Measurements from ENCODE around the gene NELL2. TPM values are rescaled to one million over a fixed set of nuclear protein-coding genes. Genes with fewer than 3 reads are reported as not detected.

NELL2 gene
- total RNA-seq, 8 experiments from 2014 or later = 5.1 to 148 (median 66.5) TPM

DNA sequence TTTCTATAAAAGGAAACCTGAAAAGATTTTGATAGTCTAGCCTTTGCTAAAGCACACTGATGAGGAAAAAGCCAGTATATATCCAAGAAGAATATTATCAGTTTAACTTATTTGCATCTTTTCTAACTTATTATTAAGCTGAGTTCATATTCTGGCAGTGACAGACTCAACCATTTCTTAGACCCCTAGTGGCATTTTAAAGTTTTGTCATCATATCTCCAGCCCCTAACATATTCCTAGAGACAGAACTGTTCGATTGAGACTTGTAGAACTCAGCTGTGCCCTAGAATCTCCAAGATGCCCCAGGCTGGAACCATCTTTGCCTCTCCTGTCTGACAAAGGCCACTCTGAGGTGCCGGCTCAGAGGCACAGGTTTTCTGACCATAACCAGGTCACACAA lies 365.6 kb downstream of the NELL2 start:
- in situ Hi-C loops (cut with MboI; ENCODE audit: low pct_unique_long_range_greater_than_20kb in 2 of 9, low sequenced_read_pairs in 9 of 9, unreplicated experiment in 9 of 9) = no loop called here
- WGBS, 10 experiments = 13 to 94% (median 78%) methylated on average over 1 to 2 of the region's 2 CpGs; no CpG with 5 or more reads in 2 of the 10 experiments
- peaks cover 4 to 18% of the 10 kb centered on the region in 2 donors for H3K4me1 ChIP-seq (replicated peaks in 1 of 2)
- H3K4me3 ChIP-seq = no peak overlapping the region
- ATAC-seq (replicated peaks in 6 of 8) = no peak
- no peak overlapping the region for H3K27ac ChIP-seq

DNA sequence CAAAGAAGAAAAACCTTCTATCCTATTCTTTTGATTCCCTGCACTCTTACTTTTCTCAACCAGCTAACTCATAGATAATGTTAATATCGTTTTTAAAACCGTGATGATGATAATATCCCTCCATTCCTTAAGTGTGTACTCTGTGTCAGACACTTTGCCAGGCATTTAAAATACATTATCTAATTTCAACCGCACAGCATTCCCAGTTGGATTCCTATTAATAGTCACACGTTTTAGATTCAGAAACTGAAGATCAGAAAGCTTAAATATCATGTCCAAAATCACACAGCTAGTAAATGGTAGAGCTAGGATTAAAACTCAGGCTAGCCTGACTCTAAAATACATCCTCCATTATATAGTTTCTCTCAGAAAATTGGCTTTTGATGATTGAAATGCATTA lies 366.0 kb downstream of the NELL2 start:
- no peak overlapping the region for H3K4me3 ChIP-seq
- no peak overlapping the region for H3K27ac ChIP-seq
- WGBS, 10 experiments = 10 to 100% (median 83%) methylated on average over 2 to 4 of the region's 4 CpGs; no CpG with 5 or more reads in 1 of the 10 experiments
- ATAC-seq (replicated peaks in 6 of 8) = no peak
- peaks cover 4 to 18% of the 10 kb centered on the region in 2 donors for H3K4me1 ChIP-seq (replicated peaks in 1 of 2)
- in situ Hi-C loops (cut with MboI; ENCODE audit: low pct_unique_long_range_greater_than_20kb in 2 of 9, low sequenced_read_pairs in 9 of 9, unreplicated experiment in 9 of 9) = no loop called here

DNA sequence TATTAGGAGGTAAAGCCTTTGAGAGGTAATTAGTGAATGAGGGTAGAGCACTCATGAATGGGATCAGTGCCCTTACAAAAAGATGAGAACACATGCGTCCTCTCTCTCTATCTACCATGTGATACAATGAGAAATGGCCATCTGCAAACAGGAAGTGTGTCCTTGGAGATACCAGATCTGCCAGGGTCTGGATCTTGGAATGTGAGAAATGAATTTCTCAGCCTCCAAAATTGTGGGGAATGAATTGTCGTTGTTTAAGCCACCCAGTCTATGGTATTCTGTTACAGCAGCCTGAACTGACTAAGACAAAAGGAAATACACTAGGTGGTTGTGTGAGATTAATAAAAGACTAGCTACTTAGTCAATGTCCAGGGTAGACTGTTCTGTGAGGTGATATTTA lies 366.6 kb downstream of the NELL2 start:
- no peak overlapping the region for H3K27ac ChIP-seq
- peaks cover 4 to 18% of the 10 kb centered on the region in 2 donors for H3K4me1 ChIP-seq (replicated peaks in 1 of 2)
- no peak for ATAC-seq (replicated peaks in 6 of 8)
- WGBS, 10 experiments = 0 to 100% (median 76%) methylated on average over 1 to 2 of the region's 2 CpGs; no CpG with 5 or more reads in 2 of the 10 experiments
- H3K4me3 ChIP-seq = no peak overlapping the region
- in situ Hi-C loops (cut with MboI; ENCODE audit: low pct_unique_long_range_greater_than_20kb in 2 of 9, low sequenced_read_pairs in 9 of 9, unreplicated experiment in 9 of 9) = no loop called here

DNA sequence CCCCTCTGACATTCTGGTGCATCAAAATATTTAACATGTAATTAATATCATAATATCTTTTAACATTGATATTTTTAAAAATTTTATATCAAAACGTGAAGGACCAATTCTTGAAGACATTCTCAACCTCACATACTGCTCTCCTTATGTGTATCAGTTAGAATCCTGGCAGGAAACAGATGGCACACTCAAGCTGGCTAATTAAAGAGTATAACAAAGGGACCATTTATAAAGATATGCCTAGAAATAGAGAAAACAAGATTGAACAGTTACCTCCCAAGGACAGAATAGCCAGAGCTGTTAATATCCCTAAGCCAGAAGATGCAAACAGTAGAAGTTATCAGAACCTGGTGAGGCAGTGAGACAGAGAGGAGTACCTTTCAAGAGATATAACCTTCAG lies 368.7 kb downstream of the NELL2 start:
- WGBS, 10 experiments = 0 to 83% (median 44%) methylated on average over 1 of the region's 1 CpG; no CpG with 5 or more reads in 1 of the 10 experiments
- peaks cover 4 to 18% of the 10 kb centered on the region in 2 donors for H3K4me1 ChIP-seq (replicated peaks in 1 of 2)
- in situ Hi-C loops (cut with MboI; ENCODE audit: low pct_unique_long_range_greater_than_20kb in 2 of 9, low sequenced_read_pairs in 9 of 9, unreplicated experiment in 9 of 9) = no loop called here
- H3K4me3 ChIP-seq = no peak overlapping the region
- no peak for ATAC-seq (replicated peaks in 6 of 8)
- H3K27ac ChIP-seq = no peak overlapping the region

DNA sequence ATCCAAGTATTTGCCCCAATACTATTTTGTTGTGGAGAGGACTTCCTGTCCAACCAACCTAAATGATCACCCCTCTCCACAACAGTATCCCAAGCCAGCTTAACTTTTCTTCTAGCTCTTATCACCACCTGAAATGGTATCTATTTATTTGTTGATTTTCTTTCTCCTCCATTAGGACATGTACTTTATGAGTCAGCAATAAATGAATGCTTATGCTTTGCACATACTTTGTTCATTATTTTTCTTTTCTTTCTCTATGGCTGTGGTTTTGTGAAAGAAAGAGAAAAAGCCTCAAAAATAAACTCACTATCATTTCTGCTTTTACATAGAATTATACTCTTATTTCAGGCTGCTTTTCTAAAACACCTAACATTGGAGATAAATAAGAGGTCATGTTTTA lies 371.3 kb downstream of the NELL2 start:
- Histone ChIP-seq H3K4me3 (no peak overlapping the region), H3K4me1 (replicated peaks in 1 of 2) (peaks cover 4 to 18% of the 10 kb centered on the region in 2 donors), H3K27ac (no peak overlapping the region)
- in situ Hi-C loops (cut with MboI; ENCODE audit: low pct_unique_long_range_greater_than_20kb in 2 of 9, low sequenced_read_pairs in 9 of 9, unreplicated experiment in 9 of 9) = no loop called here
- ATAC-seq (replicated peaks in 6 of 8) = no peak

DNA sequence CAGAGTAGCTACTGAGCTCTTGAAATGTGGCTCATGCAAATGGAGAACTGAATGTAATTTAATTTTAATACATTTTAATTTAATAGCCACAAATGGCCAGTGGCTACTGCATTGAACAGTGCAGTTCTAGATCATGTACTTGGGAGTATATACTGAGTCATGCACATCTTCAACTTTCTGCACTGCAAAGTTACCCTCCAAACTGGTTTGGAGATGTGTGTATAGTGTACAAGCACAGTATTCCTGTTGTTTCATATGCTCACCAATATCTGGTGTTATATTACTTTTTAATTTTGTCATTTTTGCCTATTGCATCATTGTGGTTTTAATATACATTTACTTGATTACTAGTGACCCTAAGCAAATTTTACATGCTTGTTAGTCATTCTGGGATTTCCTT lies 372.8 kb downstream of the NELL2 start:
- no peak overlapping the region for H3K27ac ChIP-seq
- peaks cover 4 to 18% of the 10 kb centered on the region in 2 donors for H3K4me1 ChIP-seq (replicated peaks in 1 of 2)
- in situ Hi-C loops (cut with MboI; ENCODE audit: low pct_unique_long_range_greater_than_20kb in 2 of 9, low sequenced_read_pairs in 9 of 9, unreplicated experiment in 9 of 9) = no loop called here
- no peak for ATAC-seq (replicated peaks in 6 of 8)
- no peak overlapping the region for H3K4me3 ChIP-seq

DNA sequence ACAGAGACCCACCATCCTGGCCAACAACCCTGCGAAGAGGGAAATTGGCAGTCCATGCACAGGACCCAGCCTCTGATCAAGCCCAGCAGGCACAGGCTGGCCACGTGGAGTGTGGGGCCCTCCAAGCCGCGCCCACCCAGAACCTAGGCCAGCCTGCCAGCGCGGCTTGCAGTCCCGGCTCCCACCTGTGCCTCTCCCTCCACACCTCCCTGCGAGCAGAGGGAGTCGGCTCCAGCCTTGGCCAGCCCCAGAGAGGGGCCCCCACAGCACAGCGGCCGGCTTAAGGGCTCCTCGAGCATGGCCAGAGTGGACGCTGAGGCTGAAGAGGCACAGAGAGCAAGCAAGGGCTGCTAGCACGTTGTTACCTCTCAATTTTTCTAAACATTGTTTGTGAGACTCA lies 373.4 kb downstream of the NELL2 start:
- Histone ChIP-seq H3K4me3 (no peak overlapping the region), H3K27ac (no peak overlapping the region), H3K4me1 (replicated peaks in 1 of 2) (peaks cover 4 to 15% of the 10 kb centered on the region in 2 donors)
- no peak for ATAC-seq (replicated peaks in 6 of 8)
- WGBS, 10 experiments = 0 to 100% (median 80%) methylated on average over 1 to 9 of the region's 14 CpGs
- in situ Hi-C loops (cut with MboI; ENCODE audit: low pct_unique_long_range_greater_than_20kb in 2 of 9, low sequenced_read_pairs in 9 of 9, unreplicated experiment in 9 of 9) = no loop called here

DNA sequence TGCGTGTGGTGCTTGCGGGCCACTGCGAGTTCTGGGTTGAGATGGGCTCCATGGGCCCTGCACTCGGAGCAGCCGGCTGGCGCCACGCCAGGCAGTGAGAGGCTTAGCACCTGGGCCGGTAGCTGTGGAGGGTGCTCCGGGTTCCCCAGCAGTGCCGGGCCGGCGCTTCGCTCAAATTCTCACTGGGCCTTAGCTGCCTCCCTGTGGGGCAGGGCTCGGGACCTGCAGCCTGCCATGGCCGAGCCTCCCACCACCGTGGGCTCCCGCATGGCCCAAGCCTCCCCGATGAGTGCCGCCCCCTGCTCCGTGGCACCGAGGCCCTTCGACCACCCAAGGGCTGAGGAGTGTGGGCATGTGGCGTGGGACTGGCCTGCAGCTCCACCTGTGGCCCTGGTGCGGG lies 375.7 kb downstream of the NELL2 start:
- in situ Hi-C loops (cut with MboI; ENCODE audit: low pct_unique_long_range_greater_than_20kb in 2 of 9, low sequenced_read_pairs in 9 of 9, unreplicated experiment in 9 of 9) = no loop called here
- Histone ChIP-seq H3K4me3 (no peak overlapping the region), H3K27ac (no peak overlapping the region), H3K4me1 (replicated peaks in 1 of 2) (no peaks in the 10 kb centered on the region)
- WGBS, 10 experiments = 50 to 100% methylated on average over 1 to 2 of the region's 24 CpGs; no CpG with 5 or more reads in 8 of the 10 experiments
- ATAC-seq (replicated peaks in 6 of 8) = no peak

DNA sequence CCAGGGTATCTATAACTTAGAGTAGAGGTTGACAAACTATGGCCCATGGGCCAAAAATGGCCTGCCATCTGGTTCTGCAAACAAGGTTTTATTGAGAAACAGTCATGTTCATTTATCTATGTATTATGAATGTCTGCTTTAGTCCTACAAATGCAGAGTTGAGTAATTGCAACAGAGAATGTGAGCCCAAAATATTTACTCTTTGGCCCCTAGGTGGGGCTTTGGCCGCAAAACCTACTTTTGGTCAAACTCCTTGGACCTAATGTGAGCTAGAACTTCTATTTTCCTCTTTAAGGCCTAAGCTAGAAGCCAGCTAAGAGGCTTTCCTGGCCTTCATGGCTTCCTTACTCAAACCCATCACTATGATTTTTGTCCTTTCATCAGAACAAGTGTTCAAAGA lies 379.1 kb downstream of the NELL2 start:
- ATAC-seq (replicated peaks in 6 of 8) = no peak
- 43 to 100% (median 100%) methylated on average over 1 of the region's 1 CpG; no CpG with 5 or more reads in 3 of the 10 experiments for WGBS, 10 experiments
- in situ Hi-C loops (cut with MboI; ENCODE audit: low pct_unique_long_range_greater_than_20kb in 2 of 9, low sequenced_read_pairs in 9 of 9, unreplicated experiment in 9 of 9) = no loop called here
- Histone ChIP-seq H3K4me3 (no peak overlapping the region), H3K27ac (no peak overlapping the region), H3K4me1 (replicated peaks in 1 of 2) (no peaks in the 10 kb centered on the region)

DNA sequence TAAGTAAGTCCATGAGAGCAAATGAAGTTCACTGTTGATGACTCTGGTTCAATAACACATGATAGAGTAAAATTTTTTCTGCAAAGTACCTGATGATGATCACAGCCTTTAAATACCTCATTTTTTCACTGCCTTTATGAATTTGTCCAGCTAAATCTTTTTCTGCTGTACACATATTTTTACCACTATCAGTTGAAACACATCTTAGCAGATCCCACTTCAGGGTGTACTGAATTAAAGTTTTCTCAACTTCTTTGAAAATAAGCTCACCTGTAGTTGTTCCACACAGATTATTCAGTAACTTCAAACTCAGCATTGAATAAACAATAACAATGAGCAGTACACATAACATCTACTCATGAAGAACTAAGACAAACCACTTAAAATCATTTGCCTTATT lies 385.9 kb downstream of the NELL2 start:
- Histone ChIP-seq H3K4me3 (no peak overlapping the region), H3K4me1 (replicated peaks in 1 of 2) (no peaks in the 10 kb centered on the region), H3K27ac (no peak overlapping the region)
- ATAC-seq (replicated peaks in 6 of 8) = no peak
- in situ Hi-C loops (cut with MboI; ENCODE audit: low pct_unique_long_range_greater_than_20kb in 2 of 9, low sequenced_read_pairs in 9 of 9, unreplicated experiment in 9 of 9) = no loop called here

DNA sequence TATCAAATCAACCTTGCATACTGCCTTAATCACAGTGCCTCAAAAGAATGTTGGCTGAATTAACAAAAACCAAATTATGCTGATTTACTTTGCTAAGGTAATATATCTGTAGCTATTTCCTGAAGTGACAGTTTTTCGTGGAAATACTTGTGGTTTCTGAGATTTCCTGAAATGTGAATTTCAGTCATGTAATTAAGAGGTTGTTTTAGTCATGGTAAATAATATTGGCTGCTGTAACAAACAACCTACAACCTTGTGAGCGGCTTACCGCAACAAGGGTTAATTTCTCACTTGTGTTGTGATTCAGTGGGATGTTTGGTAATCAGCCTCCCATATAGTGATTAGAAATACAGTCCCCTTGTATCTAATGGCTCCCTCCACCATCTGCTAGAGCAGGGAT lies 387.9 kb downstream of the NELL2 start:
- in situ Hi-C loops (cut with MboI; ENCODE audit: low pct_unique_long_range_greater_than_20kb in 2 of 9, low sequenced_read_pairs in 9 of 9, unreplicated experiment in 9 of 9) = no loop called here
- H3K27ac ChIP-seq = no peak overlapping the region
- no peak overlapping the region for H3K4me3 ChIP-seq
- no peak for ATAC-seq (replicated peaks in 6 of 8)
- WGBS, 10 experiments = 9 to 100% (median 67%) methylated on average over 1 to 3 of the region's 3 CpGs; no CpG with 5 or more reads in 1 of the 10 experiments
- no peaks in the 10 kb centered on the region for H3K4me1 ChIP-seq (replicated peaks in 1 of 2)

DNA sequence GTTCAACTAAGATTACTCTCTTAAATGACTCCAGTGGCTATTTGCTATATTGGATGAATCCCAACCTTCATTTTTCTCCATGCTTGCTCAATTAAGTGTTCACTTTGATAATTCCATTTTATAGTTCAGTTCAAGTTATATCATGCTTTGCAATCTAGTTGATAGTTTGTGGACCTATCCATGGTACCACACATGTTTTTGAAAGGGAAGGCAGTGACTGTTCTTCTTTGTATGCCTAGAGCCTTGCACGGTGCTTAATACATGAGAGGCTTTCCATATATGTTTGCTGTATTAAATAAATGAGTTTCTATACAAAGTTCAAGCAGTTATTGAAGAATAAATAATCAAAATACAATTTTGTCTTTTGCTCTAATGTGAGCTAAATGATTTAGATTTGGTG lies 391.3 kb downstream of the NELL2 start:
- 0 to 100% (median 41%) methylated on average over 1 of the region's 1 CpG; no CpG with 5 or more reads in 2 of the 10 experiments for WGBS, 10 experiments
- Histone ChIP-seq H3K4me3 (no peak overlapping the region), H3K27ac (no peak overlapping the region), H3K4me1 (replicated peaks in 1 of 2) (no peaks in the 10 kb centered on the region)
- no peak for ATAC-seq (replicated peaks in 6 of 8)
- in situ Hi-C loops (cut with MboI; ENCODE audit: low pct_unique_long_range_greater_than_20kb in 2 of 9, low sequenced_read_pairs in 9 of 9, unreplicated experiment in 9 of 9) = no loop called here

DNA sequence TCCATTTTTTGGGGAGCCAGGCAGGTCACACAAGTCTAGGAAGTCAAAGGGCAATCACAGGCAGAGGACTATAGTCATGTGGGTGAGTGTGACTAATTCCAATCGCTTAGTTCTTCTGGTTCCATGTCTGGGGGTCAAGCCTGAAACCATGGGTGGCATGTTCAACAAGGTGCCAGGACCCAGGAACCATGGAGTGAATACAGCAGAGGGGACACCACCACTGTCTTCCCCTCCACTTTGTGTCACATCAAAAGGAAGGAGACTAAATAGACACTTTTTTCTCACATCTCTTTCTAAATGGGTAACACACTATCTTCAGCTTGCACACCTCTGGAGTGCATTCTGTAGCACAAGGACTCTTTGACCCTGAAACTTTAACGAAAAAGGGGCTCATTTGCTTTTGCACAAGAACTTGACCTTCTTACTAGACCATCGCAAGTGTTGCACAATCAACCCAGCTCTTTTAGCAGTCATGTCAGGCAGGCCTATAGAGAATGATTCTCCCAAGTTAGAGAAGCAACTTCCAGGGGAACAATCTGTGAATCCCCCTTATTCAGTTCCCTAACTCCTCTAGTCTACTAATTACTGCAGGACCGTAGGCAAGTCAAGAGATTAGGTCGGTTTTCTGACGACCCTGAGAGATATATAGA lies 398.7 kb downstream of the NELL2 start:
- Histone ChIP-seq H3K27ac (no peak overlapping the region), H3K4me1 (replicated peaks in 1 of 2) (no peaks in the 10 kb centered on the region), H3K4me3 (no peak overlapping the region)
- WGBS, 10 experiments = 4 to 96% (median 74%) methylated on average over 1 to 6 of the region's 6 CpGs; no CpG with 5 or more reads in 2 of the 10 experiments
- no peak for ATAC-seq (replicated peaks in 6 of 8)
- in situ Hi-C loops (cut with MboI; ENCODE audit: low pct_unique_long_range_greater_than_20kb in 2 of 9, low sequenced_read_pairs in 9 of 9, unreplicated experiment in 9 of 9) = no loop called here

DNA sequence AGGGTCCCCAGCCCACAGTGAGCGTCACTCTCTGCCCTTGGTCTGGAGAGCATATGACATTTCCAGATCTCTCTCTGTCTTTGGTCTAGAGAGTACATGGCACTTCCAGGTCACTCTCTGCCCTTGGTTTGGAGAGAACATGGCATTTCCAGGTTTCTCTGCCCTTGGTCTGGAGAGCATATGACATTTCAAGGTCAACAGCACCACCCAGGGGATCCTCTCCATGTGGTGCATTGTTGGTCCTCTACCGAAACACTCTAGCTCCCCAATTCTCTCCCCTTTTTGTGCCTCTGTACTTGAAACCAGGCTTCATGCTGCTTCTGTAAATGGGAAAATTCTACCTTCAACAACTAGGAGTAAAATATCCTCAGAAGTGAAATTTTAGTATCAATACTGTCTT lies 399.4 kb downstream of the NELL2 start:
- Histone ChIP-seq H3K27ac (no peak overlapping the region), H3K4me3 (no peak overlapping the region), H3K4me1 (replicated peaks in 1 of 2) (no peaks in the 10 kb centered on the region)
- WGBS, 10 experiments = 0 to 100% (median 95%) methylated on average over 1 to 2 of the region's 2 CpGs; no CpG with 5 or more reads in 2 of the 10 experiments
- no peak for ATAC-seq (replicated peaks in 6 of 8)
- in situ Hi-C loops (cut with MboI; ENCODE audit: low pct_unique_long_range_greater_than_20kb in 2 of 9, low sequenced_read_pairs in 9 of 9, unreplicated experiment in 9 of 9) = no loop called here
